PC-3 (cell line): Measurements from ENCODE around the gene IL1R1. TPM values are rescaled to one million over a fixed set of nuclear protein-coding genes. Genes with fewer than 3 reads are reported as not detected.

Experiments
- ATAC-seq: fragments of 200-7000 bp; cut with Tn5 transposase; 2 replicates; pipeline ENCODE4 v1.9.1; 2020; ENCODE audit warnings: mild to moderate bottlenecking, moderate library complexity
- BruUV-seq: library from RNA; stranded (reverse); fragments of 400-500 nt; replicated peaks from 2 replicates; lab custom pipeline; 2021; lab: Mats Ljungman, UMichigan
- CTCF ChIA-PET: fragments of 300-600 bp; sonication (Branson Sonifier 250); formaldehyde crosslinking; loops from one replicate; lab custom pipeline; 2022; ENCODE audit warnings: antibody characterized with exemption; lab: Charles Lee
- POLR2A ChIA-PET: fragments of 300-600 bp; sonication (Branson Sonifier 250); formaldehyde crosslinking; loops from one replicate; lab custom pipeline; 2022; ENCODE audit warnings: antibody characterized with exemption; ENCODE audit not compliant: unreplicated experiment; lab: Charles Lee
- DNase-seq: peaks from one replicate; pipeline ENCODE4 v3.0.0-alpha.2; 2015
- H2AFZ ChIP-seq: fragments of 300-600 bp; sonication (generic); 2 replicates; pipeline ENCODE4 v1.6.0; 2016; ENCODE audit warnings: antibody characterized with exemption, low read length
- H3F3A ChIP-seq: fragments of 300-600 bp; sonication (generic); one replicate; pipeline ENCODE4 v1.6.0; 2017; ENCODE audit warnings: antibody characterized with exemption, low read length, control low read depth, mild to moderate bottlenecking; ENCODE audit not compliant: unreplicated experiment
- H3K27ac ChIP-seq: fragments of 300-600 bp; sonication (generic); 2 replicates; pipeline ENCODE4 v1.5.1; 2016; ENCODE audit warnings: mild to moderate bottlenecking, low read length
- H3K27me3 ChIP-seq: fragments of 300-600 bp; sonication (generic); 2 replicates; pipeline ENCODE4 v1.6.1; 2016; ENCODE audit warnings: low read length, mixed read lengths
- H3K36me3 ChIP-seq: fragments of 300-600 bp; sonication (generic); 2 replicates; pipeline ENCODE4 v1.6.1; 2016; ENCODE audit warnings: low read depth, mixed run types, low read length, mixed read lengths
- H3K4me1 ChIP-seq: fragments of 300-600 bp; sonication (generic); 2 replicates; pipeline ENCODE4 v1.5.1; 2016; ENCODE audit warnings: low read length; ENCODE audit not compliant: insufficient read depth
- H3K4me2 ChIP-seq: fragments of 300-600 bp; sonication (generic); 2 replicates; pipeline ENCODE4 v1.6.0; 2016; ENCODE audit warnings: low read length
- H3K4me3 ChIP-seq: fragments of 300-600 bp; sonication (generic); 2 replicates; pipeline ENCODE4 v1.5.1; 2016; ENCODE audit warnings: mild to moderate bottlenecking, low read length, mixed read lengths
- H3K79me2 ChIP-seq: fragments of 300-600 bp; sonication (generic); 2 replicates; pipeline ENCODE4 v1.6.1; 2017; ENCODE audit warnings: low read length, mixed read lengths
- H3K9ac ChIP-seq: fragments of 300-600 bp; sonication (generic); 2 replicates; pipeline ENCODE4 v1.6.0; 2016; ENCODE audit warnings: mild to moderate bottlenecking, low read length
- H3K9me2 ChIP-seq: fragments of 300-600 bp; sonication (generic); replicated peaks from 2 replicates; pipeline ENCODE4 v1.6.1; 2016; ENCODE audit warnings: mixed run types, low read length, mixed read lengths
- H3K9me3 ChIP-seq: fragments of 300-600 bp; sonication (generic); 2 replicates; pipeline ENCODE4 v1.6.1; 2016; ENCODE audit warnings: low read length, mixed read lengths
- H4K20me1 ChIP-seq: fragments of 300-600 bp; sonication (generic); 2 replicates; pipeline ENCODE4 v1.6.1; 2016; ENCODE audit warnings: low read length, mixed read lengths
- EZH2 ChIP-seq: fragments of 300-600 bp; sonication (generic); IDR thresholded peaks from one replicate; pipeline ENCODE4 v1.6.1; 2017; ENCODE audit warnings: antibody characterized with exemption, mild to moderate bottlenecking, low read length; ENCODE audit not compliant: unreplicated experiment
- EZH2phosphoT487 ChIP-seq: fragments of 300-600 bp; sonication (generic); IDR thresholded peaks from 2 replicates; pipeline ENCODE4 v1.6.1; 2018; ENCODE audit warnings: mild to moderate bottlenecking, antibody characterized with exemption, low read length, borderline replicate concordance
- intact Hi-C: fragments of 100-400 bp; cut with micrococcal nuclease; formaldehyde crosslinking; loops from 2 replicates; pipeline ENCODE4 v1.9.0; 2023
- total RNA-seq: library from RNA; depleted of rRNA; stranded (reverse); fragments of >200 nt; gene quantifications from 2 replicates; pipeline ENCODE4 v1.2.3, GENCODE V29; 2014
- TF ChIP-seq, protein P1 (sequence below): fragments of 300-600 bp; sonication (generic); conservative IDR thresholded peaks from 2 replicates; pipeline ENCODE4 v1.5.1; 2017; ENCODE audit warnings: antibody characterized with exemption, low read depth, mild to moderate bottlenecking, low read length

Gene IL1R1
- total RNA-seq, 1 experiment from 2014 or later = 0.69 TPM

DNA sequence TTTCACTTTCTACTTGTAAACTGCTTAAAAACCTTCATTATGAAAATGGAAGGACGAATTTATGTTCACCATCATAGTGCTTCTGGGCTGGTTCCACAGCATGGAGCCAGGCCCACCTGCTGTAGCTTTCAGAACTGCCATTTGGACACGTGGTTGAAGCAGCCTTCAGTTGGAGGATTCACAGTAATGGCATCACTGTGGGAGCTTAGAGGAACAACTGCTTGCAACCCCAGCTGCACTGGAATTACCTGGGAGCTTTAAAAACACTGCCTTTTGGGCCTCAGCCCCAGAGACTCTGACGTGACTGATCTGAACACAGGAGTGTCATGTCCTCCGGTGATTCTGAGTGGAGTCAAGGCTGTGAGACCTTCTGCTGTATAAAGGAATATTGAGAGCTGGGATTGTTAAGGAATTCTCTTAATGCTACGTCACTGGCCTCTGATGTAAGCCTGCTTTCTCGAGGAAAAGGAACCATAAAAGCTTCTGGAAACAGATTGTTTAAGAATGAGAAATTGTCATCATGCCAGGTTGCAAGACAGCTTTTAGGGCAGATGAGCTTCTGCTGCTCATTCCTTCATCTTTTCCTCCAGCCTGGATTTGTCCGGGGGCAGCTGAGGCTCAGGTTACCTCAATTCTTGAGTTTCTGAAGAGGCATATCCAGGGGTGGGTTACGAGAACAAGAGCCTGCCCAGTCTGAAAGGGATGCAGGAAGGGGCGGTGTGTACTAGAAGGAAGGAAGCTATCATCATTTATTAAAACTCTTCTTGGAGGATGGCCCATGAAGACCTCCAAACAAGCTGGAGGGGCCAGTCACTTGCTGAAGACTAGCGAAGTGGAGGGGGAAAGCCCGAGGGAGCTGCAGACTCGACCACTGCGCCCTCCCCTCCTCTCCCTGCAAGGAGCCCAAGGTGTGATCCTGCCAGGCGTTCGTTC lies 1.3 kb upstream of the IL1R1 start:
- Histone ChIP-seq H3K27ac (no peak overlapping the region), H3K27me3 (no peaks in the 10 kb centered on the region), H3K4me3 (no peak overlapping the region), H3K4me1 (peaks cover 8% of the 10 kb centered on the region; the same call in 1 of the 2 replicates), H3K36me3 (no peaks in the 10 kb centered on the region), H3K4me2 (0 out of 2 replicates have a peak overlapping the region, but pooled peaks have one; percentile 97), H3K9me3 (no peaks in the 10 kb centered on the region), H3F3A (no peaks in the 10 kb centered on the region), H3K79me2 (no peaks in the 10 kb centered on the region), H4K20me1 (no peaks in the 10 kb centered on the region), H3K9me2 (no peaks in the 10 kb centered on the region), H3K9ac (no peak overlapping the region), H2AFZ (no peak overlapping the region)
- intact Hi-C loops = no loop called here
- ChIA-PET POLR2A (no interaction called here), CTCF (interaction anchor here (0.9 kb wide), 1 partner anchor 100 kb away, joined by 3 read pairs; no protein-coding TSS in a partner anchor)
- DNase-seq (no peak), ATAC-seq (no peak)
- no TSS peak for BruUV-seq
- TF ChIP-seq EZH2phosphoT487 (no peak), EZH2 (no peak)
- TF ChIP-seq, protein P1, sequence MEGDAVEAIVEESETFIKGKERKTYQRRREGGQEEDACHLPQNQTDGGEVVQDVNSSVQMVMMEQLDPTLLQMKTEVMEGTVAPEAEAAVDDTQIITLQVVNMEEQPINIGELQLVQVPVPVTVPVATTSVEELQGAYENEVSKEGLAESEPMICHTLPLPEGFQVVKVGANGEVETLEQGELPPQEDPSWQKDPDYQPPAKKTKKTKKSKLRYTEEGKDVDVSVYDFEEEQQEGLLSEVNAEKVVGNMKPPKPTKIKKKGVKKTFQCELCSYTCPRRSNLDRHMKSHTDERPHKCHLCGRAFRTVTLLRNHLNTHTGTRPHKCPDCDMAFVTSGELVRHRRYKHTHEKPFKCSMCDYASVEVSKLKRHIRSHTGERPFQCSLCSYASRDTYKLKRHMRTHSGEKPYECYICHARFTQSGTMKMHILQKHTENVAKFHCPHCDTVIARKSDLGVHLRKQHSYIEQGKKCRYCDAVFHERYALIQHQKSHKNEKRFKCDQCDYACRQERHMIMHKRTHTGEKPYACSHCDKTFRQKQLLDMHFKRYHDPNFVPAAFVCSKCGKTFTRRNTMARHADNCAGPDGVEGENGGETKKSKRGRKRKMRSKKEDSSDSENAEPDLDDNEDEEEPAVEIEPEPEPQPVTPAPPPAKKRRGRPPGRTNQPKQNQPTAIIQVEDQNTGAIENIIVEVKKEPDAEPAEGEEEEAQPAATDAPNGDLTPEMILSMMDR = no peak

DNA sequence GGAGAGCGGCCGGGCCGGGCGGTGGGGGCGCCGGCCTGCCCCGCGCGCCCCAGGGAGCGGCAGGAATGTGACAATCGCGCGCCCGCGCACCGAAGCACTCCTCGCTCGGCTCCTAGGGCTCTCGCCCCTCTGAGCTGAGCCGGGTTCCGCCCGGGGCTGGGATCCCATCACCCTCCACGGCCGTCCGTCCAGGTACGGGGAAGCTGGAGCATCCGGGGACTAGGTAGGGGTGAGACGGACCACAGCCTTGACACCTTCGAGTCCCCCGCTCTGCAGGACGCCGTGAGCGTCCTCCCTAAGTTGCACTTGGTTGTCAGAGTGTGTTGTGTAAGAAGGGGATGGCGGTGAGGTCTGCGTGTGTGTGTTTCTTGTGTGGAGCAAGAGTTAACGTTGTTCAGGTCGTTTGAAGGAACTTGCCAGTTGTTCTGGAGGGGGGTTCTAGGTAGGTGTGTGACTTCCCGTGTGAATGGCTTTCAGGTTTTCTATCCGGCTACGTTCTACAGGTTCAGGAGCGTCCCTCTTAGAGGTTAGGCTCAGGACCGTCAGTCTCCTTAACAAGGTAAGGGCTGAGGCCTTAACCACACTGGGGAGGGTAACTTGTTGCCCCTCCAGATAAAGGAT lies 393 bp downstream of the IL1R1 start:
- CTCF ChIA-PET = no interaction called here
- H3K9me3 ChIP-seq = no peaks in the 10 kb centered on the region
- H3K27me3 ChIP-seq = no peaks in the 10 kb centered on the region
- BruUV-seq = TSS peak; percentile 78
- H2AFZ ChIP-seq = peak overlapping the region; percentile 98
- intact Hi-C loops = no loop called here
- H3K27ac ChIP-seq = no peak overlapping the region
- peak overlapping the region; percentile 57; the same call in 1 of the 2 replicates for H3K9ac ChIP-seq
- H3F3A ChIP-seq = no peaks in the 10 kb centered on the region
- H3K4me2 ChIP-seq = peak overlapping the region; percentile 96
- peaks cover 8% of the 10 kb centered on the region; the same call in 1 of the 2 replicates for H3K4me1 ChIP-seq
- no peaks in the 10 kb centered on the region for H3K36me3 ChIP-seq
- ATAC-seq (no peak), DNase-seq (no peak)
- peak overlapping the region; percentile 73 for H3K4me3 ChIP-seq
- H4K20me1 ChIP-seq = no peaks in the 10 kb centered on the region
- no peaks in the 10 kb centered on the region for H3K9me2 ChIP-seq
- H3K79me2 ChIP-seq = no peaks in the 10 kb centered on the region
- TF ChIP-seq EZH2phosphoT487 (no peak), EZH2 (no peak)
- TF ChIP-seq, protein P1 = no peak
- POLR2A ChIA-PET = interaction anchor here (0.6 to 0.7 kb wide), 2 partner anchors 96 to 109 kb away, joined by 4 to 10 read pairs; no protein-coding TSS in a partner anchor
